ENCODE results near the gene PEX1.
"Not testable (repeated sequence)": the region's sequence is repeated elsewhere in the genome, so short reads cannot be mapped to it uniquely, and the experiment has no call there.

PEX1 gene

GRCh38 chr7:92504563-92504962, 23.8 kb downstream of the PEX1 start:
- DNase-seq (ENCODE audit: low spot score): no peak

- no peak for DNase-seq (ENCODE audit: low spot score)
These were observed 24.6 kb downstream of the PEX1 start for GRCh38 chr7:92503767-92504166.

- DNase-seq (ENCODE audit: low spot score): no peak
These were observed 29.8 kb downstream of the PEX1 start for GRCh38 chr7:92498557-92498956.

DNA sequence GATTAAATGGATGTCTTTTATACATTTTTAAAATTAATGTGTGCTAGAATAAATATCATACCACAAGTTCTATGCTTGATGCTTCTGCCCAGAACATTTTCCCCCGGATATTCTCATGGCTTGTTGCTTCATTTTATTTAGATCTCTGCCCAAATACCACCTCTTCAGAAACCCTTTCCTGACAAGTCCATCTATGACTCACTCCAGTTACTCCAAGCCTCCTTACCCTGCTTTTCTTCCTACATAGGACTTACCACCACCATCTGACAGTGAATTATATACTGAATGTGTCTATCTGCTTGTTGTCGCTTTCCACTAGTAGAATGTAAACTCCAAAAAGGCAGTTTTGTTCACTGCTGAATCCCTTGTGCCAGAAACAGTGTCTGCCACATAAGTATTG, 31.4 kb downstream of the PEX1 start:
- no peak for DNase-seq (ENCODE audit: low spot score)

DNA sequence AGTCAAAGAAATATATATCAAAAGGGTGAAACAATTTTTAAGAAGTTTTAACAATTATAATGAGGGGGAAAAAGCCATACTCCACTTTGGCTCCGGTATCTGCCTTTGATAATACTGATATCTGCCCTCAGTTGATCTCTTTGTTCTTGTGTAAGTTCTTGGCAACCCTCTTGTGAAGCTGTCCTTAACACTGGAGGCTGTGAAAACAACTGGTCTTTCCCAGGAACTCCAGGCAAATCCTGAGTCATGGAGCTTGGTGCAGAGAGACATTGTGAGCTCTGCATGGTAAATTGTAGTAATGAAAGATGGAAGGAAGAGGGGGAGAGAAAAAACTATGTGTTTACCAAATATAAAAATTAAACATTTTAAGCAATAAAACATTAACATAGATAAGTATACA, 38.7 kb downstream of the PEX1 start:
- no peak for DNase-seq (ENCODE audit: low spot score)

- DNase-seq (ENCODE audit: low spot score): no peak
These were observed 40.5 kb downstream of the PEX1 start for GRCh38 chr7:92487804-92488203.

GRCh38 chr7:92485974-92486373, 42.3 kb downstream of the PEX1 start:
- DNase-seq (ENCODE audit: low spot score): no peak

GRCh38 chr7:92485267-92485892, 42.9 kb downstream of the PEX1 start:
- no peak for DNase-seq (ENCODE audit: low spot score)

- DNase-seq (ENCODE audit: low spot score): not testable (repeated sequence)
These were observed 44.1 kb downstream of the PEX1 start for GRCh38 chr7:92484226-92484625.

GRCh38 chr7:92483624-92484023, 44.7 kb downstream of the PEX1 start:
- DNase-seq (ENCODE audit: low spot score): not testable (repeated sequence)

DNA sequence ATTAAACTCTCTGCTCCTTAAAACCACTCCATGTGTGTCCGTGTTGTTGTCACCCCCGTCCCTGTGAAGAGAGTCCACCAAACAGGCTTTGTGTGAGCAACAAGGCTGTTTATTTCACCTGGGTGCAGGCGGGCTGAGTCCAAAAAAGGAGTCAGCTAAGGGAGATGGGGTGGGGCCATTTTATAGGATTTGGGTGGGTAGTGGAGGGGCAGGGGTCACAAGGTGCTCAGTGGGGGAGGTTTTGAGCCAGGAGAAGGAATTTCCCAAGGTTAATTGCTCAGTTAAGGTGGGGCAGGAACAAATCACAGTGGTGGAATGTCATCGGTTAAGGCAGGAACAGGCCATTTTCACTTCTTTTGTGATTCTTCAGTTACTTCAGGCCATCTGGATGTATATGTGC, 49.2 kb downstream of the PEX1 start:
- DNase-seq (ENCODE audit: low spot score): not testable (repeated sequence)

- no peak for DNase-seq (ENCODE audit: low spot score)
These were observed 49.6 kb downstream of the PEX1 start for GRCh38 chr7:92478711-92479110.

- DNase-seq (ENCODE audit: low spot score): no peak
These were observed 50.2 kb downstream of the PEX1 start for GRCh38 chr7:92478095-92478494.

DNA sequence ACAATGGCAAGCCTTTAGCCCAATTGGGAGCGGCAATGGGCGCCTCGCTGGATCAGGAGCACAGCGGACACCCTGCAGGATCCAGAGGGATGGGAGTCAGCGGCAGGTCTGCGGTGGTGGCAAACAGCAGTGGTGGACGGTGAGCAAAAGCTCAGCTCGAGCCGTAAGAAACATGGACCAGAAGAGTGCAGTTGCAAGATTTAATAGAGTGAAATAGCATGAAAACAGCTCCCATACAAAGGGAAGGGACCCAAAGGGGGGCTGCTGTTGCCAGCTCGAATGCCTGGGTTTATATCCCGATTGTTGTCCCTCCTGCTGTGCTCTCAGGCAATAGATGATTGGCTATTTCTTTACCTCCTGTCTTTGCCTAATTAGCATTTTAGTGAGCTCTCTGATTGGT, 50.6 kb downstream of the PEX1 start, which contains the start of gene ERVW-1:
Gene ERVW-1 (minus strand): TSS at position 266 of the 400 bp plus-strand sequence. CDS start 7,565 bp downstream, outside the sequence.
- not testable (repeated sequence) for DNase-seq (ENCODE audit: low spot score)

- not testable (repeated sequence) for DNase-seq (ENCODE audit: low spot score)
These were observed 52.3 kb downstream of the PEX1 start for GRCh38 chr7:92475851-92476590.

DNA sequence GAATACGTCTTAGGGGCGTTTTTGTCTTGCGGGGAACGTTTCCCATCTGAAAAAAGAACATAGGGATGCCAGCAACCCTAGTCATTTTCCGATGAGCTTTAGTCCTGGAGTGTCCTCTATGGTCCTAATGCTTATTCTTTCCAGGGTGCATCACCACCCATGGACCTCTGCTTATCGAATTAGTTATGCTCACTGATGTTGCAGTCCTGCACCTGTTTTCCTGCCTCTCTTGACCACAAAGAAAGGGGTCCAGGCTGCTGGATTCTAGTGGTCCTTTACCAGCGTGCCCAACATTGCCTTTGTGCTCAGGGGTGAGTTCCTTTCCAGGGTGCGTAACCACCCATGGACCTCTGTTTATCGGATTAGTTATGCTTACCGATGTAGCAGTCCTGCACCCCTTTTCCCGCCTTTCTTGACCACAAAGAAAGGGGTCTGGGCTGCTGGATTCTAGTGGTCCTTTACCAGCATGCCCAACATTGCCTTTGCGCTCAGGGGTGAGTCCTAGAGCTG, 53.0 kb downstream of the PEX1 start:
- DNase-seq (ENCODE audit: low spot score): not testable (repeated sequence)

GRCh38 chr7:92473989-92474388, 54.3 kb downstream of the PEX1 start:
- not testable (repeated sequence) for DNase-seq (ENCODE audit: low spot score)

DNA sequence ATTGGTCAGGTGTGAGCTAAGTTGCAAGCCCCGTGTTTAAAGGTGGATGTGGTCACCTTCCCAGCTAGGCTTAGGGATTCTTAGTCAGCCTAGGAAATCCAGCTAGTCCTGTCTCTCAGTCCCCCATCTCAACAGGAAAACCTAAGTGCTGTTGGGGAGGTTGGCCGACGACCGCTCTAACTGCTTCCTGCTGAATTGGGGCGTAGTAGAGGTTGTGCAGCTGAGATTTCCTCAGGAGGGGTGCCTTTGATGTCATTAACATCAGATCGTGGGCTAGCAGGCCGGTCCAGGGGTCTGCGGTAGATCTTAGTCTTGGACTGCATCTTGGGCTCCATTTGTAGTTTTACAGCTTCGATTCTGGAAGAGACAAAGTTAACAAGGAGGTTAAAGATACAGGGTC, 59.7 kb downstream of the PEX1 start:
- not testable (repeated sequence) for DNase-seq (ENCODE audit: low spot score)

GRCh38 chr7:92466682-92467081, 61.6 kb downstream of the PEX1 start:
- DNase-seq (ENCODE audit: low spot score): no peak

DNA sequence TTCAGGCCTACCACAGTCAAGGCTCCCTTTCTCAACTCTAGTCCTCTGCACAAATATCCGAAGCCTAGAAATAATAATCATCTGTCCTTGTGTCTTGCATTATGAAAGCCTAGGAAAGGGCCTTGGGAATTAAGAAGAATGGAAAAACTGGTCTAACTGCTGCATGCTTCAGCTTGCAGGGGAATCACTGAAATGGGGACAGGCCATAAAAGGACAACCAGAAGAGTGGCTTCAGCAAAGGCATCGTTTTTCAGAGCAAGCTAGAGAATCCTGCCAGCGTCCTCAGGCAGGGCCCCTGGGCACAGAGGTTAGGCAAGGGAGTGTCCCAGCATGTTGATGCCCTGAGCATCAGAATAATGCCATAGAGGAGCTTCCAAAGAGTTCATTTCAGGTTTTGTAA, 63.8 kb downstream of the PEX1 start:
- DNase-seq (ENCODE audit: low spot score): no peak

GRCh38 chr7:92462560-92462959, 65.8 kb downstream of the PEX1 start:
- DNase-seq (ENCODE audit: low spot score): no peak

- no peak for DNase-seq (ENCODE audit: low spot score)
These were observed 67.0 kb downstream of the PEX1 start for GRCh38 chr7:92461027-92462003.
